HCT116 (cell line): ENCODE data around the gene F10. TPM values are rescaled to one million over a fixed set of nuclear protein-coding genes. Genes with fewer than 3 reads are reported as not detected.

Experiments
- ATAC-seq: fragments of 200-7000 bp; cut with Tn5 transposase; 2 replicates; pipeline ENCODE4 v1.9.1; 2020; ENCODE audit warnings: mild to moderate bottlenecking, moderate library complexity
- BruUV-seq: library from RNA; stranded (reverse); fragments of 400-500 nt; replicated peaks from 2 replicates; lab custom pipeline; 2021; lab: Mats Ljungman, UMichigan
- CTCF ChIA-PET: fragments of 300-600 bp; sonication (Branson Sonifier 250); formaldehyde crosslinking; loops from one replicate; lab custom pipeline; 2021; ENCODE audit warnings: antibody characterized with exemption; lab: Charles Lee
- POLR2A ChIA-PET: fragments of 300-600, 350-600 bp; sonication (Branson Sonifier 250); formaldehyde crosslinking; loops from one replicate; lab custom pipeline; 2021; ENCODE audit warnings: antibody characterized with exemption; lab: Charles Lee
- RAD21 ChIA-PET, 2 experiments: fragments of 300-600 bp; sonication (Branson Sonifier 250); formaldehyde crosslinking; loops; one replicate each; lab custom pipeline; 2023; ENCODE audit warnings: low total read pairs in 2 of 2; ENCODE audit not compliant: uncharacterized antibody in 2 of 2, unreplicated experiment in 2 of 2, low non-redundant PET in 1 of 2; lab: Charles Lee
- DNase-seq: peaks from one replicate; pipeline ENCODE4 v3.0.0-alpha.2; 2010; ENCODE audit warnings: low read depth, low spot score
- H2AFZ ChIP-seq: fragments of 200-600 bp; shearing (Covaris generic), sonication (generic); 2 replicates; pipeline ENCODE4 v1.6.1; 2017; ENCODE audit warnings: low read depth, mixed run types, mixed read lengths, antibody characterized with exemption, low read length; ENCODE audit not compliant: poor library complexity, severe bottlenecking
- H3K27ac ChIP-seq: 2 replicates; pipeline ENCODE4 v1.5.1; 2012; ENCODE audit warnings: low read depth, low read length
- H3K27me3 ChIP-seq: fragments of 200-600 bp; sonication (generic); 2 replicates; pipeline ENCODE4 v1.6.1; 2016; ENCODE audit warnings: mixed run types, low read length, mixed read lengths; ENCODE audit not compliant: insufficient read depth
- H3K36me3 ChIP-seq, 2 experiments: fragments of 200-500 bp in 1 of 2; fragments of 200-600 bp in 1 of 2; sonication (Bioruptor generic) in 1 of 2; sonication (generic) in 1 of 2; 2 replicates each; pipeline versions ENCODE4 v1.5.1 to v1.6.1; 2014 to 2016; ENCODE audit warnings: low read length in 2 of 2, inconsistent platforms in 1 of 2, mixed read lengths in 1 of 2, mixed run types in 1 of 2; ENCODE audit not compliant: insufficient read depth in 2 of 2, control insufficient read depth in 1 of 2
- H3K4me1 ChIP-seq, 2 experiments: fragments of 200-600 bp in 1 of 2; sonication (generic) in 1 of 2; 2 replicates each; pipeline versions ENCODE4 v1.5.1 to v1.6.1; 2012 to 2017; ENCODE audit warnings: low read length in 2 of 2, inconsistent platforms in 1 of 2, mild to moderate bottlenecking in 1 of 2, mixed read lengths in 1 of 2, mixed run types in 1 of 2, moderate library complexity in 1 of 2; ENCODE audit not compliant: insufficient read depth in 2 of 2, control insufficient read depth in 1 of 2
- H3K4me2 ChIP-seq: fragments of 200-600 bp; sonication (generic); 2 replicates; pipeline ENCODE4 v1.6.1; 2017; ENCODE audit warnings: mixed run types, low read length, mixed read lengths
- H3K4me3 ChIP-seq, 2 experiments: fragments of 200-600 bp in 1 of 2; sonication (generic) in 1 of 2; replicated peaks in 1 of 2; 2 replicates each; pipeline ENCODE4 v1.5.1; 2011 to 2016; ENCODE audit warnings: low read length in 2 of 2, control low read depth in 1 of 2, low read depth in 1 of 2, mild to moderate bottlenecking in 1 of 2, mixed read lengths in 1 of 2, mixed run types in 1 of 2
- H3K79me2 ChIP-seq: fragments of 200-600 bp; sonication (generic); 2 replicates; pipeline ENCODE4 v1.6.1; 2017; ENCODE audit warnings: mild to moderate bottlenecking, mixed run types, low read length, moderate library complexity, mixed read lengths; ENCODE audit not compliant: insufficient read depth
- H3K9ac ChIP-seq: fragments of 200-600 bp; sonication (generic); 2 replicates; pipeline ENCODE4 v1.6.1; 2016; ENCODE audit warnings: low read length, mixed read lengths
- H3K9me2 ChIP-seq: fragments of 200-600 bp; sonication (generic), shearing (Covaris generic); 2 replicates; pipeline ENCODE4 v1.6.1; 2017; ENCODE audit warnings: mixed run types, mild to moderate bottlenecking, moderate library complexity; ENCODE audit not compliant: insufficient read depth
- H3K9me3 ChIP-seq, 2 experiments: fragments of 200-500 bp in 1 of 2; fragments of 200-600 bp in 1 of 2; sonication (Bioruptor generic) in 1 of 2; sonication (generic) in 1 of 2; 2 replicates each; pipeline ENCODE4 v1.6.1; 2014 to 2017; ENCODE audit warnings: low read length in 2 of 2, mixed read lengths in 2 of 2, inconsistent platforms in 1 of 2, low read depth in 1 of 2, mild to moderate bottlenecking in 1 of 2, mixed run types in 1 of 2, moderate library complexity in 1 of 2; ENCODE audit not compliant: control insufficient read depth in 1 of 2, insufficient read depth in 1 of 2
- H4K20me1 ChIP-seq: fragments of 200-600 bp; sonication (generic), shearing (Covaris generic); 2 replicates; pipeline ENCODE4 v1.6.1; 2017; ENCODE audit warnings: mixed run types, mild to moderate bottlenecking, moderate library complexity; ENCODE audit not compliant: insufficient read depth
- CBX3 ChIP-seq: IDR thresholded peaks from 2 replicates; pipeline ENCODE4 v1.6.1; 2012; ENCODE audit warnings: low read depth
- CEBPB ChIP-seq: IDR thresholded peaks from 2 replicates; pipeline ENCODE4 v1.6.1; 2012; ENCODE audit warnings: low read depth
- CTCF ChIP-seq, 3 experiments: fragments of 200-600 bp in 1 of 3; sonication (generic) in 1 of 3; IDR thresholded peaks in 2 of 3; conservative IDR thresholded peaks in 1 of 3; 2 replicates each; pipeline ENCODE4 v1.5.1; 2012 to 2017; ENCODE audit warnings: low read depth in 2 of 3, low read length in 2 of 3, antibody characterized with exemption in 1 of 3, borderline replicate concordance in 1 of 3, control low read depth in 1 of 3, mild to moderate bottlenecking in 1 of 3, mixed read lengths in 1 of 3, mixed run types in 1 of 3, moderate library complexity in 1 of 3; ENCODE audit not compliant: insufficient read depth in 1 of 3
- EGR1 ChIP-seq: IDR thresholded peaks from 2 replicates; pipeline ENCODE4 v1.6.1; 2012; ENCODE audit warnings: low read depth
- EZH2phosphoT487 ChIP-seq: fragments of 200-600 bp; IDR thresholded peaks from 2 replicates; pipeline ENCODE4 v1.6.1; 2018; ENCODE audit warnings: antibody characterized with exemption, borderline replicate concordance
- JUND ChIP-seq: IDR thresholded peaks from 2 replicates; pipeline ENCODE4 v1.6.1; 2012
- MAX ChIP-seq: IDR thresholded peaks from 2 replicates; pipeline ENCODE4 v1.6.1; 2012
- POLR2A ChIP-seq: IDR thresholded peaks from 2 replicates; pipeline ENCODE4 v1.7.0; 2011; ENCODE audit warnings: borderline replicate concordance; ENCODE audit not compliant: insufficient read depth, insufficient read length; ENCODE audit errors: extremely low read depth
- RAD21 ChIP-seq: IDR thresholded peaks from 2 replicates; pipeline ENCODE4 v1.6.1; 2012; ENCODE audit warnings: low read depth, mild to moderate bottlenecking
- SIN3A ChIP-seq: IDR thresholded peaks from 2 replicates; pipeline ENCODE4 v1.6.1; 2012; ENCODE audit warnings: low read depth
- SP1 ChIP-seq: IDR thresholded peaks from 2 replicates; pipeline ENCODE4 v1.6.1; 2012; ENCODE audit warnings: low read depth
- SRF ChIP-seq: IDR thresholded peaks from 2 replicates; pipeline ENCODE4 v1.6.1; 2012; ENCODE audit warnings: low read depth
- YY1 ChIP-seq: IDR thresholded peaks from 2 replicates; pipeline ENCODE4 v1.6.1; 2011; ENCODE audit warnings: low read length, low read depth, moderate library complexity, mild to moderate bottlenecking; ENCODE audit not compliant: insufficient replicate concordance; ENCODE audit errors: extremely low read depth
- ZBTB33 ChIP-seq: IDR thresholded peaks from 2 replicates; pipeline ENCODE4 v1.6.1; 2011; ENCODE audit warnings: mild to moderate bottlenecking, low read length, moderate library complexity; ENCODE audit not compliant: insufficient replicate concordance; ENCODE audit errors: extremely low read depth
- ZFX ChIP-seq: fragments of 450-650 bp; IDR thresholded peaks from 2 replicates; pipeline ENCODE4 v1.6.1; 2017
- intact Hi-C: fragments of 100-400 bp; cut with micrococcal nuclease; formaldehyde crosslinking; loops from 2 replicates; pipeline ENCODE4 v1.10.0; 2022
- total RNA-seq: library from RNA; stranded (reverse); gene quantifications from one replicate; pipeline ENCODE4 v1.2.1, GENCODE V29; 2021; ENCODE audit not compliant: unreplicated experiment

Gene F10
- total RNA-seq, 1 experiment from 2014 or later = 4.0 TPM

- ChIA-PET CTCF (no interaction called here), RAD21 (no interaction called here), POLR2A (no interaction called here)
- ATAC-seq = 0 out of 2 replicates have a peak, but pooled peaks have one; percentile 35
- H2AFZ ChIP-seq = no peak overlapping the region
- no peak overlapping the region for H3K4me3 ChIP-seq
- TF ChIP-seq CTCF (IDR thresholded peaks at IDR 0.05 in 2 of 3, conservative IDR thresholded peaks at IDR 0.05 in 1 of 3; ENCODE audit: borderline replicate concordance in 1 of 3, insufficient read depth in 1 of 3, low read depth in 2 of 3, low read length in 2 of 3) = peak in 2 of 3 experiments; percentile 51 to 54; a peak in 4 of 6 replicates
- TF ChIP-seq YY1 = no peak
- H3K9ac ChIP-seq = no peak overlapping the region
- no peaks in the 10 kb centered on the region for H3K9me3 ChIP-seq
- H3K4me1 ChIP-seq = peaks cover 7 to 11% of the 10 kb centered on the region in 2 experiments; a peak in 3 of 4 replicates
- H3K9me2 ChIP-seq = no peaks in the 10 kb centered on the region
- peak overlapping the region; percentile 26; the same call in 1 of the 2 replicates for H3K4me2 ChIP-seq
- H3K79me2 ChIP-seq = no peaks in the 10 kb centered on the region
- no peak for DNase-seq
- no peaks in the 10 kb centered on the region for H4K20me1 ChIP-seq
- intact Hi-C loops = loop anchor here (10.0 kb wide), 1 partner anchor 70 kb away; the partner anchor contains the start of gene PROZ
- no peaks in the 10 kb centered on the region for H3K36me3 ChIP-seq
- no peaks in the 10 kb centered on the region for H3K27me3 ChIP-seq
- BruUV-seq = no TSS peak
- H3K27ac ChIP-seq = no peak overlapping the region
These were observed 38.3 kb upstream of the F10 start for GRCh38 chr13:113084094-113084942.

GRCh38 chr13:113084943-113085540 is 37.6 kb upstream of the F10 start:
- H3K27me3 ChIP-seq = no peaks in the 10 kb centered on the region
- H3K79me2 ChIP-seq = no peaks in the 10 kb centered on the region
- H3K4me2 ChIP-seq = no peak overlapping the region
- H3K27ac ChIP-seq = no peak overlapping the region
- intact Hi-C loops = loop anchor here (10.0 kb wide), 1 partner anchor 70 kb away; the partner anchor contains the start of gene PROZ
- no peaks in the 10 kb centered on the region for H3K9me3 ChIP-seq
- no TSS peak for BruUV-seq
- ATAC-seq (no peak), DNase-seq (no peak)
- no peak overlapping the region for H3K9ac ChIP-seq
- POLR2A ChIA-PET = no interaction called here
- RAD21 ChIA-PET = no interaction called here
- no peaks in the 10 kb centered on the region for H4K20me1 ChIP-seq
- CTCF ChIA-PET = no interaction called here
- H3K4me1 ChIP-seq = peaks cover 7 to 11% of the 10 kb centered on the region in 2 experiments; a peak in 3 of 4 replicates
- H3K36me3 ChIP-seq = no peaks in the 10 kb centered on the region
- H3K4me3 ChIP-seq = no peak overlapping the region
- no peaks in the 10 kb centered on the region for H3K9me2 ChIP-seq
- no peak overlapping the region for H2AFZ ChIP-seq
- TF ChIP-seq CEBPB = no peak
- TF ChIP-seq SRF = no peak
- no peak for TF ChIP-seq CBX3
- no peak for TF ChIP-seq JUND
- no peak for TF ChIP-seq ZFX
- no peak for TF ChIP-seq RAD21
- no peak for TF ChIP-seq MAX
- TF ChIP-seq EGR1 = no peak
- no peak for TF ChIP-seq POLR2A
- TF ChIP-seq YY1 = no peak
- TF ChIP-seq SP1 = no peak
- TF ChIP-seq ZBTB33 = no peak
- TF ChIP-seq EZH2phosphoT487 = no peak
- no peak for TF ChIP-seq SIN3A
